ENCODE measurements around the gene TENT5C.

Gene TENT5C

DNA sequence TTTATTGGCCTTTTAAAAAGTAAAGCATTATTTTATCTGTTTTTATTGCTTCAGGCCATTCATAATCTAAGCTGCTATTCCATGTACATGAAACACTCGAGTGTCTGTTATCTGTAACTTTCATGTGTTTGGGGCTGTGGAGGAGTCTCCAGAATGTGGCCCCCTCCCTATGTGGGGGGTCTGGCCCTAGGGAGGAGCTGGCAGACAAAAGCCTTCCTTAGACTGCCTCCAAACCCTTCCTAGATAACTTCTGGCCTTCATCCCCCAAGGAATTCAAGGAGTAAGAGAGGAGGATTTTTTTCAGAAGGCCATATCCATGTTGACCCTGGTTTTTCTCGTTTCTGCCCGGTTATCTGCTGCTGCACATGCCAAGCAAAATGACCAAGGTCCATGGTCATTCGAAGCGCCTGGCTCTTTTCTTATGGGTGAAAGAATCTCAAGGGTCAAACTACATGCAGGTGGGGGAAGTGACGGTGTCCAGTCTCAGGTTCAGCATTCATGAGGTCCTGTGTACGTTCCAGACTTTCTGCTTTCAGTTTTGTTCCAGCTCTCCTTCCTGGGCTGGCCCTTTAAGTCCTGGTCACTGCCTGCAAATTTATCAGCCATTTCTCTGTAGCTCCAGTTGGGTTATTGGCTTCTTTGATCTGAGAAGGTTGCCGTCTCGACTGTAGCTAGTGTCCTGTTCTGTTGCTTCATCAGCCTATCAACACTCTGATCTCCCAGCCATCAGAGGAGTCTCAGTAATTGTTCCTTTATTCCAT is 8.3 kb downstream of the TENT5C start:
- DNase-seq, result no peak

DNA sequence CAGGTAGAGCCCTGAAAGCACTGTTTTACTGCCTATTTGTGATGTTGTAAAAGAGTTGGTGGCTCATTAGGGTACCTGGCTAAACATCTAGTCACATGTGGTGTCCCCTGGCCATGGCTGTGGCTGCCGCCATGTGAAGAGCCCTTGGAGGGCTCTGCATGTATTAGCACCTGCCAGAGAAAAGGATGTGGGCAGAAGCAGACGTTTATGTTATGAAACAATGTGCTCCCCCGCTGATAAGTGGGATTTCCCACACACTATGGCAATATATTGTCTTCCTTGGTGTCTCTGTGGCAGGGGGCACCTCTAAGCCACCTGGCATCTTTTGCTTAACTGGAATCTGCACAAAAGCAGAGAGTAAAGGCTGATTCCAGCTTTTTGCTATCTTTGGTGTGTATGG is 9.6 kb downstream of the TENT5C start:
- DNase-seq, result no peak

DNA sequence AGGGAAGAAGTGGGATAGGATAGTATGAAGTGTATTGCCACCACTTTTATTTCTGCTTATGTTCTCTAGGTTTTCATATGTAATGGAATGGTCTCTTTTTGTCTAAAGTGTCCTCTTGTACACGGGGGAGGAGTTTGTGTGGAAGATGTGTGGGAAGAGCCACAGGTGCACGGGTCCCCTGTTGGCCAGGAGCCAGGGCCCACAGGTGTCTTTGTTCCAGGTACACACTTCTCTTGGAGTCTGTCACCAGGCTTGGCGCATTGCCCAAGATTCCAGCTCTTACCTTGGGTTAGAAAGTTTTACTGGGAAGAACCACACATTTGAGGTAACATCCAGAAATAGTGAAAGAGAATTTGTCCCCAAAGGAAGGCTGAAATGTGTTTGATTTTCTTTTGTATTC is 10.5 kb downstream of the TENT5C start:
- no peak for DNase-seq

DNA sequence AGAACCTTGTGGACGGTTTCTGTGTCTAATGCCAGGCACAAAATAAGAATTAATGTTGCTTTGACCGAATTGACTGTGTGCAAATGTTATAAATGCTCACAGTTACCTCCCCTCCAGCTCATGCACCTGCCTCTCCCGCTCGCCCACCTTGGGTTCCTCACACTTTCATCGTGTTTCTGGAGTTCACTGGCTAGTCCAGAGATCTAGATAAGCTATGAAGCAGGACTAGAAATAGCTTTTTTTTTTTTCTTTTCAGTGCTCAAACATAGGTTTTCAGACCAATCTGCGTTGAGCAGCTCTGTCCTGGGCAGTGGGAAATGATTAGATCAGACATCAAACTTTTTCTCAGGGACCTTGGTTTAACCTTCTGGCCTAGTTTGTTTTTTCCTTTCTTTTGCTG is 11.1 kb downstream of the TENT5C start:
- DNase-seq, result no peak

DNA sequence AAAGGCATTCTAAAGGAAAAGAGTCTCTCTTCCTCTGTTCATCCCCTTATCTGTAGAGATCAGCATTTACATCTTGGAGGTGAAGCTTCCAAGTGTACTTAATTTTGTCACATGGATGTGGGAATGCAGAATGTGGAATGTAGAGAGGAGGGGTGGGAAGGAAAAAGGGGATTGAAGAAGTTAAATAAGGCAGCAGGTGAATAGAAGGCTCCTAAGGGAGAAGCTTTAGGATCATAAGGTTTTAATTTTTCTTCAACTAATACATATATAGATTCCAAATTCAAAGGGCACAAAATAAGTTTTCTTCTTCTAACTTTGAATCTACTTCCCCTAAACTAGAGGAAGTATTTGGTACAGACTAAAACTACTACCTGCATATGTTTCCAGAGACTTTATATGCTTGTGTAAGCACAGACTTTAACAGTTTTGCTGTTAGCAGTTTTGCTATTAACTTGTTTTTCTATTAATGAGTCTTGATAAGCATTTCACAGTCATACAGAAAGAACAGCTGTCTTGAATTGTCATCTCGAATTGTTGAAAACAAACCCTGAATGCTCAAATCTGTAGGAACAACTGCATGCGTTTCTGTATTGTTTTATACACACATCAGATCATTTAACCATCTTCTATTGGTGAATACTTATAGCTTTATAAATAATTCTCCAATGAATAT is 12.7 kb downstream of the TENT5C start:
- DNase-seq, result no peak

DNA sequence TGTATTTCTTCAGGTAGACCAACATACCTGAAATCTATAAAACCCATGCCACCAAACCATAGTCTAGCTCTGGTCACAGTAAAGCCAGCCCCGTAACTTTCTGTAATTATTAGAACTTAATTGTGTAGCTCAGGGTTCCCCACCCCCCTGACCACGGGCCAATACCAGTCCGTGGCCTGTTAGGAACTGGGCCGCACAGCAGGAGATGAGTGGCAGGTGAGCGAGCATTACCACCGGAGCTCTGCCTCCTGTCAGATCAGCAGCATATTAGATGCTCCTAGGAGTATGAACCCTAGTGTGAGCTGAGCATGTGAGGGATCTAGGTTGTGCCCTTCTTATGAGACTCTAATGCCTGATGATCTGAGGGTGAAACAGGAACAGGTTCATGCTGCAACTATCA is 14.6 kb downstream of the TENT5C start:
- no peak for DNase-seq

DNA sequence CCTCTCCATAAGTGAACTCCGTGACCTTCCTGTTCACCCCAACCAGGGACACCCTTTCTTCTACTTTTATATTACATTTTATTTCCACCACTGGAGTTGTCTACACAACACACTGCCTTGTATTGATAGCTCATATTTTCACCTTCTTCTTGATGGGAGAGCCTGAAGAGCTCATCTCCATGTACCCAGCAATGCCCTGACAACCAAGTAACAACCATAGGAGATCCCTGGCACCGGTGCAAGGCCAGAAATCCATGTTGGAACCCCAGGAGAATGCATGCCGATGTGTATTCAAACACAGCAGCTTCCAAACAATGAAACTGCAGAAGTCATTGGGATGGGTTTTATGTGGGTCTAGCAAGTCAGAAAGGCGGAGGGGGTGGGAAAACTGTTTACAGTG is 15.5 kb downstream of the TENT5C start:
- DNase-seq, result no peak

DNA sequence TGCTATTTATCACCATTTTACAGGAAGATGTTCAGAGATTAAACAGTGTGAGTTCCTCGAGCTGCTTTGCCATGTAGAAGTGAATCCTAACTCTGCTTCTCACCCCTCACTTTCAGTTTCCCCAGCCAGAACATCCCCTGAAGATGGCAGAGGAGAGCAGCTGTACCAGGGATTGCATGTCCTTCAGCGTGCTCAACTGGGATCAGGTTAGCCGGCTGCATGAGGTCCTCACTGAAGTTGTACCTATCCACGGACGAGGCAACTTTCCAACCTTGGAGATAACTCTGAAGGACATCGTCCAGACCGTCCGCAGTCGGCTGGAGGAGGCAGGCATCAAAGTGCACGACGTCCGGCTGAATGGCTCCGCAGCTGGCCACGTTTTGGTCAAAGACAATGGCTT is 16.9 kb downstream of the TENT5C start:
- DNase-seq, result no peak

DNA sequence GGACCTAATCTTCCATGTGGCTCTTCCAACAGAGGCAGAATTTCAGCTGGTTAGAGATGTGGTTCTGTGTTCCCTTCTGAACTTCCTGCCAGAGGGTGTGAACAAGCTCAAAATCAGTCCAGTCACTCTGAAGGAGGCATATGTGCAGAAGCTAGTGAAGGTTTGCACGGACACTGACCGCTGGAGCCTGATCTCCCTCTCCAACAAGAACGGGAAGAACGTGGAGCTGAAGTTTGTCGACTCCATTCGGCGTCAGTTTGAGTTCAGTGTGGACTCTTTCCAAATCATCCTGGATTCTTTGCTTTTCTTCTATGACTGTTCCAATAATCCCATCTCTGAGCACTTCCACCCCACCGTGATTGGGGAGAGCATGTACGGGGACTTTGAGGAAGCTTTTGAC is 17.3 kb downstream of the TENT5C start:
- DNase-seq, result no peak

DNA sequence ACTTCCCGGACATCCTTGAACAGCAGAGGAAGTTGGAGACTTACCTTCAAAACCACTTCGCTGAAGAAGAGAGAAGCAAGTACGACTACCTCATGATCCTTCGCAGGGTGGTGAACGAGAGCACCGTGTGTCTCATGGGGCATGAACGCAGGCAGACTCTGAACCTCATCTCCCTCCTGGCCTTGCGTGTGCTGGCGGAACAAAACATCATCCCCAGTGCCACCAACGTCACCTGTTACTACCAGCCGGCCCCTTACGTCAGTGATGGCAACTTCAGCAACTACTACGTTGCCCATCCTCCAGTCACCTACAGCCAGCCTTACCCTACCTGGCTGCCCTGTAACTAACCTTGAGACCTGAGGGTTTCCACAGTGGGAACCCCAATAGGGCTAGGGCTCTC is 17.9 kb downstream of the TENT5C start:
- no peak for DNase-seq

DNA sequence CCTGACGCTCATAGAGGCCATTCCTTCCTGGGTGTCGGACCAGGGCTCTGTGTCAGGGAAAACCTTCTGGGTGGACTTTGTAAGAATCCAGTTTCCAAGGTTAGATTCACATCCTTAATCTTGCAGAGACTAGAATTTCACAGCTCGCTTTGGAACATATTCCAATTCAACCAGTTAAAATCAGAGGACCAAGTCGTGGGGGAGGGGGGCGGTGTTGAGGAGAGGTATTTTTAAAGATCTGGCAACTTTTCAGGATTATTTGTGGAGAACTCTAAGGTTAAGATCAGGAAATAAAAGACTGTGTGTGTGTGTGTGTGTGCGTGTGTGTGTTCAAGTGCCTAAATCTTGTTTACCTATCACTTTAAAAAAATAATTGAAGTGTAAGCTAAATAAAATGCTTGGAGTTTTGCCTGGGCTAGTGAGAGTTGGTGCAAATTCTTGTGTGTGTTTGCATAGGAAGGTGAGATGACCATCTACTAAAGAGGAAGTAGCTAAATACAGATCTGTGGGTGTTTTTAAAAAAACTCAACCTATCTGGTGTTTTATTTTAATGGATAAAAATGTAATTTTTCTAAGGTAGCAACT is 21.8 kb downstream of the TENT5C start:
- no peak for DNase-seq

DNA sequence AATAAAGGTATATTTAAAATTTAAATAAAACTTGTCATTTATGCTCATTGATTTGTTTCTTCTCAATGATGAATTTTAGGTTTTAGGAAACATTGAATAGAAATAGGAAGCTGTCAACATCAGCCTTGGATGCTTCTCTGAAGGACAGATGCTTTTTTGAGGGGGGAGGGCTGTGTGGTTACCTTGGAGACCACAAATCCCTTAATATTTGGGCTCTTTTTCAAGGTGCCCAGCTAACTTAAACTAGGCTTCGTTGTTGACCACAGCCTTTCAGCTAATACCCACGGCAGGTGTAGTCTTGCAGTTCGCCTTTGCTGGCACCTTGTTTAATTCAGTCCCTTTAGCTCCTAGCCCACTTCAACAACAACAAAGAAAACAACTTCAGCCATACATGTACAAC is 22.5 kb downstream of the TENT5C start:
- DNase-seq, result no peak

DNA sequence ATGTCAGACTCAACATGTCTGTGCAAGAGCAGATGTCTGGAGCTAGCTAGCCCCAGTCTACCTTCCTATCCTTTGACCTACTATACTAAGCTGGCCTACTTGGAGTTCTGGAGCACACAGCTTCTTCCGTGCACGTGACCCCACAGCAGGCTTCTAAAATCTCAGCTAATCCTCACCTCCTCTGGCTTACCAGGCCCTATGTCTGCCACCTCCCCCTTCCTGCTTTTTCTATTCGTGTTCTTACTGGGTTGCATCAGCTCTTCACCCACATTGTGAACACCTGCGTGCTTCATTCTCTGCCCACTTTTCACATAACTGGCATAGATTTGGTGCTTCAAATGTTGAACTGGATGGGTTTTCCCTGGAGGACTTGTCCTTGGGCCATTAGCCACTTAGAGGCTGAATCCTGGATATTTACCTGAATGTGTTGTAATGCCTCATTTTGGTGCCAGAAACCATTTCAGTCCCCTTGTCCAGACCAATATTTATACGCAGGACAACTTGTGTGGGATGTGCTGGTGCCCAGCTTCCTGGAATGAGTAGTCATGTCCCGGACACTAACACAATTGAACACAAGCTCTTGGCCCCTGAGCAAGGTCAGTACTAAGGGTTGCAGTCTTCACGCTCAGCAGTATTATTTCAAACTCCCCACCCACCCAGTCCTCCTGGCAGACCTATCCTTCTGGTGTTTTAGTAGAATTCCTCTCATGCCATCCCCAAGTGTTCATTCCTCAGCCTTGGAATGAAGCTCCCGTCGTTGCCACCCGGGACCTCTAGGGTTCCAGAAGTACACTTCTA is 24.0 kb downstream of the TENT5C start:
- no peak for DNase-seq

DNA sequence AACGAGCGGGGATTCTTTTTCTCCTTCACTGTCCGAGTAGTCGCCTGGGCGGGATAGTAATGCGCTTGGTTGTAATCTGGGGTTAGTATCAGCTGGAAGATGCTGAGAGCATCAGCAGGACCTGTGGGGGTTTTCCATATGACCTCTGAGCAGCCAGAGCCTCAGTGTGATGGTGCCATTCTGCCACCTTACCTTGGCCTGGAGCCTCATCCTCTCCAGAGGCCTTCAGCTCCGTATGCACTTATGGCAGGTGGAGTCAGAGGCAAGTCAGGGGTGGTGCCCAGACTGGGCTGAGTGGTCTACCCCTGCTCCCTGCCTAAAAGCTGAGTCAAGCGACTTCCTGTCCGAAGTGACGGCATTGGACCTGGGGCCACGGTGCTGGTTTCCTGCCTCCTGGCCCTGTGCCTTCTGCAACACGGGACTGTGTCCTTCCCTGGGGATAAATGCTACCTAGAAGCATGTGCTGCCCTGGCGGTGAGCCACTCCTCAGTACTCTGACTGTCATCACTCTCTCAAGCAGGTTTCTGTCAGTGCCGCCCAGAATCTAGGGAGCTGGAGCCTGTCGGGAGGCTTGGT is 24.7 kb downstream of the TENT5C start:
- no peak for DNase-seq

DNA sequence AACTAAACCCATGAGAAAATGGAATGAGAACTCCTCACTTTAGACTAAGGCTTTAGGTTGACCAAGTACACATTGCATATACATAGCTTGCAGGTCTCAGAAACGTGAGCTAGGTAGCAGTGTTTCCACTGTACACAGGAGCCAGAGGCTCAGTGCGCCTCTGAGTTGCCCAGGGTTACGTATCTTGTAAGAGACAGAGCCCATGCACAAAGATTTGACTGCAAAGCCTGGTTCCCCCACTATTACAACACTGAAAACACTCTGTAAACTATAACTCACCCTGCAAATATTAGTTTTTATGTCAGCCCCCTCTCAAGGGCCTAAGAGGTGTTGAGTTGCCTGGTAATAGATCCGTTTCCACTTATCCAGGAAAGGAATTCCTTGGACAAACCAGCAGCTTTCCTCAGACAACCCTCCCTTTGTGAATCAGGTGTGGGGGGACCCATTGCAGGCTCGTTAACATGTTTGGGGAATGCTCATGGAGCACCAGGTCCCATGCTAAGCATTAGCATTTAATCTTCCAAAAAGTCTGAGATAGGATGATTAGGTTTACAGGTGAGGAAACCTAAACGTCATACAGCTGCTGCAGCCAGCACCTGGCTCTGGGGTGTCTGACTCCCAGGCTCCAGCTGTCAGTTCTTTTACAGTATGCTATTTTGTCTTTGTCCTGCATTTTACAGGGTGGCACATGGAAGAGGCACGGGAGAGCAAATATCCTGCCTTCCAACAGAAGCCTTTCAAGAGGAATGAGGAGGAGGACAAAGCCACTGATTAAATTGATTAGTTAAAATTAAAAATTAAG is 25.7 kb downstream of the TENT5C start:
- DNase-seq, result no peak

DNA sequence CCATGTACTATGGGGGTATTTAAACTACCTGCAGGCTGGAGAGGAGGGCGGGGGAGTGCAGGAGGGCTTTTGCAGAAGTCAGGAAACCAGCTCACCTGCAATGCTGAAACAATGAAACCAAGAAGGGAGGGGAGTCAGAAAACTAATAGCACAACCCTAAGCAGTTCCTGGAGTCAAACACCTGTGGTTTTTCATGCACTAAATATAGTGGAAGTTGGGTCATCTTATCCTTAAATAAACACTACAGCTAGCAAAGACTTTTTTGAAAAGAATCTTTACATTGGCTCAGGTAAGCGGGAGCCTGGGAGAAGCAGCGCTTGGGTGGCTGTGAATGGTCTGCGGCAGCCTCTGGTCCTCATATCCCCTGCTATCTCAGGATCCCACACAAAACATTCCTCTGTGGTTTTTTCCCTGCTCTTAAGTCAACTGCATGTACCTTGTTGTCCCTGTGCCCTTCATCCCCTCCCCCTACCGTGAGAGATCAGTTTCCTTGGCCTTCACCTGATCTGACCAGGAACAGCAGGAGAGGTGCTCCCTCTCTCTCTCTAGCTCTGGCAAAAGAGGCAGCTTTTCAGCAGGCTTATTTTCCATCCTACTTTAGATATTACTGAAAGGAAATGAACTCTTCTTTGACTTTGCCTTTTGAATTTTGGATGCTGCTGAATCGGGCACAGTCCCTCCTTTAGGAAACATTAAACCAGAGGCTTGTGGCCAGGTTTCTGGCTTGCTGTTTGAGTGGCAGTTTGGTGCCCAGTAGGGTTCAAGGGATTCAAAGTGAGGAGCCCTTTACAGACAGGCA is 26.6 kb downstream of the TENT5C start:
- DNase-seq, result no peak

DNA sequence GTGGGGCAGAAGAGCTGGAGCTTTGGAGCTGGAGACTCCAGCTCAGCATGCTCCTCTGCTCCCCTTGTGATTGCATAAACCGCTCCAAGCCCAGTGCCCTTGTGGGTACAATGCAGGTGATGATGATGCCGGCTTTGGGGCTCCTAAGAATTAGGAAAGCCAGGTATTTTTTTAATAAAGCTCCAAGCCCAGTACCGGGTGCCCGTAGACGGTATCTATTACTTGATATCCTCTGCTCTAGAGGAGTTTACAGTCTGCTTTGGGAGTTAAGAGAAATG is 27.2 kb downstream of the TENT5C start:
- no peak for DNase-seq

DNA sequence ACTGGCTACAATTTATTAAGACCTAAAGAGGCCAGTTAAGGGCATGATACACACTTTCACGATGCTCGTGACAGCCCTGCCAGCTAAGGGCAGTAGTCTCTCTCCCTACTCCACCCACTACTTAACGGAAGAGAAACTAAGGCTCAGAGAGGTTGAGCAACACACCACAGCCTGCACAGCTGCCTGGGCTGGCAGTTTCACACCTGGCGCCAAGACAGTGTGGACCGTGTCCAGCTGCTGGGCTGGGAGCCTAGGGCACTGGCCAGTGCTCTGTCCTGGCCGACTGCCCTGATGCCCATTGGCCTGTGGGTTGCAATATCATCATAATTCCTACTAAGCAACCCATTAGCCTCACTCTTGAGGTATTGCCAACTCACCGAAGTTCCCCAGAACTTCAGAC is 27.6 kb downstream of the TENT5C start:
- no peak for DNase-seq

DNA sequence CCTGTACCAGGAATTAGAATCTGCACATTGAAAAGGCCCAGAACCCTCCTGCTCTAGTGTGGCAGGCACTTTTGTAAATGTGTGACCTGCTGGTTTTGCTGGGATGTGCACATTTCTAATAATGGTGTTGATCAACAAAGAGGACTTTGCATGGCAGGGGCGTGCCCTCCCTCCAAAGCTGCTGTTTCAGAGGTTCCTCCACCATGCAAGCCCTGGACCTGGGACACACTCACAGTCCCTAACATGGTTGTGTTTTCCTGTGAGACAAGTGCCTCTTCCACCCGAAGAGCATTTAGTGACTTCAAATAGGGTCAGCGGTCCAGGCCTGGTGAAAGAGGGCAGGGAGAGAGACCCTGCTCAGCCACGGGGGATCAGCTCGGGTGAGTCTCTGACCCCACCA is 28.1 kb downstream of the TENT5C start:
- DNase-seq, result no peak

DNA sequence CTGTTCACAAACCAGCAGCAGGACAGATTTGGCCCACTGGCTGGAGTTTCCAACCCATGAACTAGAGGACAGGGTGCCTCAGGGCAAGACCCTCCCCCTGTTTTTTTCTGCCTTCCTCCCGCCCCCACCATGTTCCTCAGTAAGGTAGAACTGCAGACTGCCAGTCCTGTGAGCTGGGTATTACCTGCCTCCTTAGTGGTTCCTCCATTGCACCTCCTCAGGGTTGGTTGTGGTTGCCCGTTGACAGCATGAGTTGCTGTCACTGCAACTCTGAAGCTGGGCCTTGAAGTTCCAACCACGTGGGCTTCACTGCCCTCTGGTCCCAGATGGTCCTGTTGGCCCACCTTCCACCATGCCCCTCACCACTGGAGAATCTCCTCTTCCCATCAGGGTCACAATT is 28.8 kb downstream of the TENT5C start:
- no peak for DNase-seq

DNA sequence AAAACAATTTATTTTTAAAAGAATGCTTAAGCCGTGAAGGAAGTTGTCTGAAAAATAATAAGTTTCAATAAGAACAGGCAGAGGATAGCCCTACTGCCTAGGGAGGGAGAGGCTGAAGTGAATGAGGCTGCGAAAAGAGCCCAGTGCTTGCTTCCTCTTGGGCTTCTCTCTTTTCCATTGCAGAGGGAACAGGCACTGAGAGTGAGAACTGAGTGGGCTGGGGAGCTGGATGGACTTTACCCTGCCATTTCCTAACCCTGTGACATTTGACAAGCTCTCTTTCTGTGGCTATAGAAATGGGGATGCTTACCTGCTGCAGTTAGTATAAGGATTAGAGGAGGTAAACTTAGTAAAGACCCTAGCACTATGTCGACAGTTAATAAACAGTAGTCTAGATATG is 30.0 kb downstream of the TENT5C start:
- no peak for DNase-seq
